SK-N-MC (cell line): ENCODE results near the gene MAP7D1.

Experiments
- EZH2 ChIP-seq: fragments of 200-600 bp; sonication (generic); IDR thresholded peaks from one replicate; pipeline ENCODE4 v1.6.1; 2017; ENCODE audit warnings: antibody characterized with exemption
- FOXP2 ChIP-seq: optimal IDR thresholded peaks from 2 replicates; pipeline ENCODE3; 2011; ENCODE audit warnings: mild to moderate bottlenecking, moderate library complexity; ENCODE audit not compliant: insufficient read depth; ENCODE audit errors: extremely low read length, control extremely low read depth
- POLR2AphosphoS5 ChIP-seq: IDR thresholded peaks from 2 replicates; pipeline ENCODE4 v1.6.1; 2012; ENCODE audit warnings: mild to moderate bottlenecking, low read depth, low read length, borderline replicate concordance

- TF ChIP-seq EZH2 (no peak), POLR2AphosphoS5 (peak; percentile 91), FOXP2 (no peak)
Measured at GRCh38 chr1:36155408-36156328, at the start of gene MAP7D1.
